NCI-H2196 (cell line): ENCODE measurements around the gene ZNF48.

Source experiments
- DNase-seq: peaks from one replicate; lab custom pipeline; 2025; ENCODE audit not compliant: unreplicated experiment; lab: John Stamatoyannopoulos, UW

Gene ZNF48

GRCh38 chr16:30395155-30395991, at the start of gene ZNF48:
Gene ZNF48 (plus strand): TSS chr16:30395420. CDS start chr16:30395795, 375 bp downstream.
- peak; percentile 90 for DNase-seq

DNA sequence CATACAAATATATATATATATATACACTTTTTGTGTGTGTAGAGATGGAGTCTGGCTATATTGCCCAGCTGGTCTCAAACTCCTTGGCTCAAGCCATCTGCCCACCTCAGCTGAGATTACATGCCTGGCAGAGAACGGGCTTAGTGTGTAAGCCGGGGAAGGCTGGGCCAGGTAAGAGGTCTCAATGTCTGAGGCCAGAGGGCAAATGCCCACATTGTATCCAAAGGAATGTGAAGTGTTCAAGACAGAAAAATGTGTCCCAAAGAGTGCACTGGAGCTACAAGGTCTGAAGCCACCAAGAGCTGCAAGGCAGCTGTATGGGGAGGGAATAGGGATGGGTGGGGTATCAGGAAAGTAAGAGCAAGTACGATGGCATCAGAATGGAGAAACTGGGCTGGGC, 48.9 kb upstream of the ZNF48 start:
- no peak for DNase-seq

DNA sequence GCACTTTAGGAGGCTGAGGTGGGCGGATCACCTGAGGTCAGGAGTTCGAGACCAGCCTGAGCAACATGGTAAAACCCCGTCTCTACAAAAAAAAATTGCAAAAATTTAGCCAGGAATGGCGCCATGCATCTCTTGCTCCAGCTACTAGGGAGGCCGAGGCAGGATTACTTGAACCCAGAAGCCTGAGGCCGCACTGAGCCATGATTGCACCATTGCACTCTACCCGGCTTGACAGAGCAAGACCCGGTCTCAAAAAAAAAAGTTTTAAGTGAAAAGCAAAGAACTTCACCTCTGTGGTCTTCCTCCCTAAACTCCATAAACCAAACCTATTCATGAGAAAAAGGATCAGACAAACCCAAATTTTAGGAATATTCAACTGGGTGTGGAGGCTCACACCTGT, 47.1 kb upstream of the ZNF48 start:
- no peak for DNase-seq

DNA sequence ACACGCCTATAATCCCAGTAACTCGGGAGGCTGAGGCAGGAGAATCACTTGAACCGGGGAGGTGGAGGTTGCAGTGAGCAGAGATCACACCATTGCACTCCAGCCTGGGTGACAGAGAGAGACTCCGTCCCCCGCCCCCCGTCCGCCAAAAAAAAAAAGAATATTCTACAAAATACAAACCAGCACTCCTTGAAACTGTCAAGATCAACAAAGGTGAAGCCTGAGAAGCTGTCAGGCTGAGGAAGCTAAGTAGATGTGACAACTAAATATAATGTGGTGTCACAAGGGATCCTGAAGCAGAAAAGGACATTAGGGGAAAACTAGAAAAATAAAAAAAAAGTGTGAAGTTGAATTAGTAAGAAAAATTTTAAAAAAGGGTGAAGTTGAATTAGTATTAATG, 46.3 kb upstream of the ZNF48 start:
- DNase-seq, result no peak

DNA sequence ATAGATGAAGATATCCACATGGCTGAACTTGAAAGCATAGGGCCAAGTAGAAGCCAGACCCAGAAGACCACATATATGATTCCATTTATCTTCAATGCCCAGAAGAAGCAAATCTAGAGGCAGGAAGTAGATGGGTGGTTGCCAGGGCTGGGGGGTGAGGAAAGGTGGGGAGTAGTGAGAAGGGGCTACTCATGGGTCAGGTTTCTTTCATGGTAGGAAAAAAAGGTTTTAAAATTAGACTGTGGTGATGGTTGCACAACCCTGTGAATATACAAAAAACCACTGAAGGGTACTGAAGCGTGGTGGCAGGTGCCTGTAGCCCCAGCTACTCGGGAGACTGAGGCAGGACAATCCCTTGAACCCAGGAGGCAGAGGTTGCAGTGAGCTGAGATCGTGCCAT, 45.5 kb upstream of the ZNF48 start:
- DNase-seq, result no peak

DNA sequence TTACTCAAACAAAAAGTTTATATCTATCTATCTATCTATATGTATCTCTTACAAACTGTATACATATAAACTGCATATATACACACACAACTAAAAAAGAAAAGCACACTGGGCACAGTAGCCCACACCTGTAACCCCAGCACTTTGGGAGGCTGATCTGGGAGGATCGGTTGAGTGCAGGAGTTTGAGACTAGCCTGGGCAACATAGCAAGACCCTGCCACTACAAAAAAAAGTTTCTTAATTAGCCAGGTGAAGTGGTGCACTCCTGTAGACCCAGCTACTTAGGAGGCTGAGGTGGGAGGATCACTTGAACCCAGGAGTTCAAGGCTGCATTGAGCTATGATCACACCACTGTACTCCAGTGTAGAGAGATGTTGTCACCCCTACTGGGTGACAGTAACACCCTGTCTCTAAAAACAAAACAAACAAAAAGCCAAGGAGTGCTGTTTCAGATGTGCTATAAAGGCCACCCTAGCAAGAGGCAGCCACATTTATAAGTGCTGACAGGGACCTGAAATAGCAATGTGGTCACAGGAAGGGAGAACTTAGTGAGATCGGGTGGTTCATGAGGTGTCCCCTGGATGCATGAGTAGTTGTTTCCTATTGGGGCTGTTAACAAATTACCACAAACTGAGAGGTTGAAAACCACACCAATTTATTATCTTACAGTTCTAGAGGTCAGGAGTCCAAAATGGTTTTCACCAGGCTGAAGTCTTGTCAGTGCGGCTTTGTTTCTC, 44.9 kb upstream of the ZNF48 start:
- DNase-seq, result no peak

- DNase-seq, result no peak
These were observed 44.2 kb upstream of the ZNF48 start for GRCh38 chr16:30351001-30351441.

- peak; percentile 82 for DNase-seq
These were observed 43.4 kb upstream of the ZNF48 start for GRCh38 chr16:30351586-30352419.

GRCh38 chr16:30352488-30353401, 42.5 kb upstream of the ZNF48 start:
- no peak for DNase-seq

DNA sequence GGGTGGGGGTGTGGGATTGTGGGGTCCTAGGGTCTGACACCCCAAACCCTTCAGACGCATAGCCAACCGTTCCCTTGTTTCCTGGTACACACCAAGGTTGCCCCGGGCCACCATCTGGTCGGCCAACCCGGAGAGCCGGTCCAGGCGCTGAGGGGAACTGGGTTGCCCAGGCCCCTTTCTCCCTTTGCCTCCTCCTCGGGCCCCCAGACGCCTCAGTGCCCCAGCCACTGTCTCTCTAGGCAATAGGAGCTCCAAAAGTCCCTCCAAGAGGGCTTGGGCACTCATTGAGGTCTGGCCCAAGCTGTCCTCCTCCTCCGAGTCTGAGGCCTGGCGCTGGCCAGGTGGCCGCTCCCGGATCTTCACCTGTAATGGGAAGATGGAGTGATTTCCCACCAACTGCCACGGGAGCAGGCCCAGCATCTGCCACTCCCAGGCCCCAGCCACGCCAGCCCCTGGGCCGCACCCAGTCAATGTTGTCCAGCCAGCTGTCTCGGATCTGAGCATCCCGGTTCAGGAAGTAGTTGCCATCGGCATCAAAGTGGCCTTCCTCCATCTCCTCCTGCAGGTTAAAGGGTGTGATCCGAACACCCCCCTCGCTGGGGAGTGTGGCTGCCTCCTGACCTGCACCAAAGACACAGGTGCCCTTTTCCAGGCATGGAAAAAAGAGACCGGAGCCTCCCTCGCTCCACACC, 41.6 kb upstream of the ZNF48 start:
- DNase-seq, result no peak

- DNase-seq, result no peak
These were observed 40.6 kb upstream of the ZNF48 start for GRCh38 chr16:30354423-30355143.

DNA sequence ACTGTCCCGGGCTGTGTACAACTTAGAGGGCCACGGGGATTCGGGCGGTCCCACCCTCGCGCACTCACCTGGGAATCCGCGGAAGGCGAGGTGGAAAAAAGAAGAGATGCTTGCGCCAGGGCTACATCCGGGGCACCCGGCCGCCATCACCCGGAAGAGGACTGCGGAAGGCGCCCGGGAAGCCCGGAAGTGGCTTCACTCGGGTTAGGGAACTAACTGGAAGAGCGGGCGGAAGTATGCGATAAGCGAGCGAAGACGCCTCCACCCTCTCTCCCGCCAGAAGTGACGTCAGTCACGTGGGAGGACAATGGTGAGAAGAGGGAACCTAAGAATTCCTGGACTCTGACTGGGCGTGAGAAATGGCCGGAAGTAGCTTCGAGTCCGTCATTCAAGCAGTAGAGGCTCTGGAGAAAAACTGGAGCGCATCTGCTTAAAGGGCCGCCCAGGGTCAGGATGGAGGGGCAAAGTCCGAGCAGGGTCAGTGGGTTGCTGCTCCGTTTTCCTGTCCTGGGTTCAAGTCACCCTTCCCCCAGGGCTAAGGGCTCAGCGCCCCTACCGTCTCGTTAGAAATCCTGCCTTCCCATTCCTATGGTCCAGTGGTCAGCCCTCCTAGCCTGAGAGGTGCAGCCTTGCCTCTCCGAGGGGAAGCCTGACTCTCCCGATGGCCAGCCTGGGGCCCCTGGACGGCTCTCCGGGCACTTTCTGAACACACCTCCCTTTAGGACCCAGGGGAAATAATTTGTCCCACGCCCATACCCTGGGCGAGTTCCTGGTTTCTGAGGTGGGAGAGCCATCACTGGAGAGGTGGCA, 39.9 kb upstream of the ZNF48 start, which contains the start of gene CD2BP2:
Gene CD2BP2 (minus strand): TSS at position 165 of the 810 bp plus-strand sequence. CDS start 627 bp downstream, outside the sequence.
- DNase-seq, result peak; percentile 99

- DNase-seq, result no peak
These were observed 39.3 kb upstream of the ZNF48 start for GRCh38 chr16:30355954-30356308.

DNA sequence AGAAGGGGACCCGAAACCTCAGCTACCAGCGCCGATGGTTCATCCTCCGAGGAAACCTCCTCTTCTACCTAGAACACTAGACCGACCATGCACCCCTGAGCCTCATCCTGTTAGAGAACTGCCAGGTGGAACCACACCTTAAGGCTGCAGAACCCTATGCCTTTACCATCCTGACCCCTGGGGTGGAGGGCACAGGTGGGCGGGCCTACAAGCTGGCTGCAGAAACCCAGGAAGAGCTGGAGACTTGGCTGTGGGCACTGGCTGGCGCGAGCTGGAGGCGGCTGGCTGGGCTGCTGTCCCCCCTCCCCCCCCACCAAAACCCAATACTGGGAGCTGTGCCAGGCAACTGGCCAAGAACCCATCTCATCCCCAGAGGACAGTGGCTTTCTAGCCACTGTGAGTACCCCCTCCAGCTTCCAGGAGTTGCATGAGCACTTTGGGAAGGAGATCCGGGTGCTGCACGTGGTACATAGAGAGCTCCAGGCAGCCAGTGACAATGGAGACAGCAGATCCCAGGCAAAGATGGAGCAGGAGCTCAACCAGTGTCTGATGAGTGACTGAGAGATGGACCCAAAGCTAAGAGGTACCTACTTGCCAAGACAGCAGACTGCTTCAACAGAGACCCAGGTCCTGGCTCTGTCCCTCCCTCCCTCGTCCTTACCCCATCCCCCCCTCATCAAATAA, 38.7 kb upstream of the ZNF48 start:
- peak; percentile 72 for DNase-seq

- no peak for DNase-seq
These were observed 38.0 kb upstream of the ZNF48 start for GRCh38 chr16:30357085-30357714.

- no peak for DNase-seq
These were observed 37.3 kb upstream of the ZNF48 start for GRCh38 chr16:30357715-30358576.
